ENCODE results near the gene HFE. TPM values are rescaled to one million over a fixed set of nuclear protein-coding genes. Genes with fewer than 3 reads are reported as not detected.

Gene HFE
- total and polyA plus RNA-seq, 12 donors: 6.2 to 32.1 (median 15.2) TPM

DNA sequence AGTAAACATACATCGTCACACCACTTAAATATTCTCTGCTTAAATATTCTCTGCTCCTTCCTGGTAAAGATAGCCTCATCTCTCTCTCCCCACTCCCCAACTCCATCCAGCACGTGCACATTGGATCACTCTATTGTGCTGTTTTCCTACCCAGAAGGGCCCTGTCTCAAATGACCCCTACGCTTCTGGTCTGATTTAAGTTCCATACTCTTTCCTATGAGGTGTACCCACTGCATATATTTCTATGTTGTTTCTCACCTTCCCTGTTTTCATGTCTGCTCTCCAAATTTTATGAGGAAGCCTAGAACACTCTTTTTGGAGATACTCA lies 53.7 kb downstream of the HFE start:
- TF ChIP-seq, protein P1, sequence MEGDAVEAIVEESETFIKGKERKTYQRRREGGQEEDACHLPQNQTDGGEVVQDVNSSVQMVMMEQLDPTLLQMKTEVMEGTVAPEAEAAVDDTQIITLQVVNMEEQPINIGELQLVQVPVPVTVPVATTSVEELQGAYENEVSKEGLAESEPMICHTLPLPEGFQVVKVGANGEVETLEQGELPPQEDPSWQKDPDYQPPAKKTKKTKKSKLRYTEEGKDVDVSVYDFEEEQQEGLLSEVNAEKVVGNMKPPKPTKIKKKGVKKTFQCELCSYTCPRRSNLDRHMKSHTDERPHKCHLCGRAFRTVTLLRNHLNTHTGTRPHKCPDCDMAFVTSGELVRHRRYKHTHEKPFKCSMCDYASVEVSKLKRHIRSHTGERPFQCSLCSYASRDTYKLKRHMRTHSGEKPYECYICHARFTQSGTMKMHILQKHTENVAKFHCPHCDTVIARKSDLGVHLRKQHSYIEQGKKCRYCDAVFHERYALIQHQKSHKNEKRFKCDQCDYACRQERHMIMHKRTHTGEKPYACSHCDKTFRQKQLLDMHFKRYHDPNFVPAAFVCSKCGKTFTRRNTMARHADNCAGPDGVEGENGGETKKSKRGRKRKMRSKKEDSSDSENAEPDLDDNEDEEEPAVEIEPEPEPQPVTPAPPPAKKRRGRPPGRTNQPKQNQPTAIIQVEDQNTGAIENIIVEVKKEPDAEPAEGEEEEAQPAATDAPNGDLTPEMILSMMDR (IDR thresholded peaks at IDR 0.05): no peak
- TF ChIP-seq POLR2A (IDR thresholded peaks at IDR 0.05): no peak
- H3K36me3 ChIP-seq (replicated peaks in 1 of 2): peaks cover 0 to 16% of the 10 kb centered on the region in 2 donors
- intact Hi-C loops (cut with DNase I): no loop called here
- DNase-seq: no peak
- no peaks in the 10 kb centered on the region for H3K4me1 ChIP-seq (replicated peaks in 1 of 2)
- H3K9me3 ChIP-seq (replicated peaks in 1 of 3): no peaks in the 10 kb centered on the region
- H3K27me3 ChIP-seq: no peaks in the 10 kb centered on the region
- H3K4me3 ChIP-seq: no peak overlapping the region
- H3K27ac ChIP-seq: no peak overlapping the region
- 94 to 97% (median 96%) methylated on average over 3 of the region's 3 CpGs for WGBS, 4 donors

DNA sequence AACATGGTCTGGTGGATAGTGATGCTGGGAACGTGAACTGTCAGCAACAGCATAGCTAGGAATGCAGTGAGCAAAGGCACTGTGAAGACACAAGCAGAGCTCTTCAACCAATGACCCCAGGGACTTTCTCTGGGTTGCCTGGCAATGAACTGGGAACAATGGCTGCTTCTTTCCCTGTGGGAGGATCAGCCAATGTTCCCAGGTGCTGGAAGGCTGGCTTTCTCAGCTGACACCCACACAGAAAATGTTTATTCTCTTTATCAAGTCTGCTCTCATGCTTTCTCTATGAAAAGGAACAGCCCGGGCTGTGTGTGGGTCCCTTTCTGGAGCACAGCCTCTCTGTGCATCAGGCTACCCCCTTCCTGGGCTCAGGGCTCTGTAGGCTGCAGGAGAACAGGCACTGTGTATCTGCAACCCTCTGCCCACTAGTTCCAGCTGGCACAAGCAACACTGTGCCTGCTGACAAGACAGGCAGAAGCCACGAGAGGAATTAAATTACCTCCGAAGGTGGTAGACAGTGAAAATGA lies 54.2 kb downstream of the HFE start:
- Histone ChIP-seq H3K9me3 (replicated peaks in 1 of 3) (no peaks in the 10 kb centered on the region), H3K4me1 (replicated peaks in 1 of 2) (no peaks in the 10 kb centered on the region), H3K27ac (no peak overlapping the region), H3K4me3 (no peak overlapping the region), H3K27me3 (no peaks in the 10 kb centered on the region), H3K36me3 (replicated peaks in 1 of 2) (peaks cover 0 to 16% of the 10 kb centered on the region in 2 donors)
- no peak for DNase-seq
- WGBS, 4 donors: 79 to 89% (median 84%) methylated on average over 4 of the region's 4 CpGs
- intact Hi-C loops (cut with DNase I): no loop called here
- no peak for TF ChIP-seq POLR2A (IDR thresholded peaks at IDR 0.05)
- TF ChIP-seq, protein P1 (IDR thresholded peaks at IDR 0.05): no peak

DNA sequence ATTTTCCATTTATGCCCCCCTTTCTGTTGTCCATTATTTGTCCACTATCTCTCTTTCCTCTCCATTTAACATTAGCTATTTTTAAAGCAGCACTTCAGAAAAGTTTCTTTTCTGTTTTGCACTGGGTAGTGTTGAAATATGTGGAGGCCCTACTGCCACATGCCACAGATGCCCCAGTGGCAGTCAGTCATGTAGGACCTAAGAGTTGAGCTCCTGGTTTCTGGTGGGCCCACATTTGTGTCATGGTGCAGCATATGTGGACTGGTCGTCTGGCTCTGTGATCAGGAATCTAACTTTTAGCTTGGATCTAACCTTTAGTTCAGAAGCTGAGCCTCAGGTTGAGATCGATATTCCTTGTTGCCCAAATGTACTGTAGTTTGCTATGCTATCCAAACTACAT lies 54.8 kb downstream of the HFE start:
- WGBS, 4 donors: 83 to 92% (median 90%) methylated on average over 2 of the region's 2 CpGs
- no peak for TF ChIP-seq POLR2A (IDR thresholded peaks at IDR 0.05)
- TF ChIP-seq, protein P1 (IDR thresholded peaks at IDR 0.05): no peak
- Histone ChIP-seq H3K4me1 (replicated peaks in 1 of 2) (no peaks in the 10 kb centered on the region), H3K36me3 (replicated peaks in 1 of 2) (peaks cover 0 to 16% of the 10 kb centered on the region in 2 donors), H3K4me3 (no peak overlapping the region), H3K27ac (no peak overlapping the region), H3K9me3 (replicated peaks in 1 of 3) (no peaks in the 10 kb centered on the region), H3K27me3 (no peaks in the 10 kb centered on the region)
- intact Hi-C loops (cut with DNase I): no loop called here
- no peak for DNase-seq

Other genes with a start within 250 kb of the HFE start
- 1 to 10 TPM in 2 of 9 donors, under 1 TPM in 6, not detected in 1; 0.20 to 2.1 (median 0.79) TPM for gene SLC17A3, start 213.2 kb upstream of the HFE start, total RNA-seq
- gene SLC17A3, start 213.2 kb upstream of the HFE start, polyA plus RNA-seq: 1 to 10 TPM in 1 of 3 donors, under 1 TPM in 2; 0.34 to 1.5 (median 0.72) TPM
- gene SLC17A2, start 156.7 kb upstream of the HFE start, total RNA-seq: not detected
- gene SLC17A2, start 156.7 kb upstream of the HFE start, polyA plus RNA-seq: not detected
- gene TRIM38, start 124.6 kb upstream of the HFE start, total RNA-seq: 10 to 100 TPM in 6 of 9 donors, 1 to 10 TPM in 3; 8.3 to 15.6 (median 11.0) TPM
- gene TRIM38, start 124.6 kb upstream of the HFE start, polyA plus RNA-seq: 1 to 10 TPM; 5.7 to 8.9 (median 7.9) TPM

All from adrenal gland (tissue), 12 donors.